Measurements from ENCODE around the gene PPP1R11.

DNA sequence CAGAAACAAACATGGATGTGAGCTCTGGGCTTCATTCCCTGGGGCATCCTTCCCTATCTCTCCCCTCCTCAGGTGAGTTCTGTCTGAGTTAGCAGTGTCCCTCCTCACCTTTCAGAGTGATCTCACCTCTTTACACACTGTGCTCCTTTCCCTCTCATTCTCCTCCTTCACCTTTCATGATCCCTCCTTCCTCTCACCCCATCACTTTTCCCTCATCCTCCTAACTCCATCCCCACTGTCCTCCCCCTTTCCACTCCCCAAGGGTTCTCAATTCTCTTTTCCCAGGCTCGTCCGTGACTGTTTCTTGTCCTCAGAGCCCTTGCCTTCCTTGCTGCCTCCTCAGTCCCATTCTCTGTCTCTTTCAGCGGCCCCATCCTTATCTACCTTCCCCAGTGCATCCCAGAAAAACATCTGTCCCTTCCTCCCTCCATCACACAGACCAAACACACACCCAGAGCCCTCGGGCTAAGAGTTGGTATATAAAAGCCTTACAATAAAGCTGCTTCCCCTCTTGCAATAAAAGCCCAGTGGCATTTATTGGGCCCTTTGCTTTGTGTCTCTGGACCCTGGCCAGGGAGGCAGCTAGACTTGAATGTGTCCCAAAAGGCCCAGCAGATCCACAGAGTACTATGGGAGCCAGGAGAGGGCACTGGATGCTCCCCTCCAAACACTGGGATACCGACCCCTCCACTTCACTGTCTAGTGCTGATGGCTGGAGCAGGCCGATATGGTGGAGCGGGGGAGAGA lies 6.7 kb downstream of the PPP1R11 start:
- TF ChIP-seq ZFP3 (CRISPR knock-in tag; IDR thresholded peaks at IDR 0.05): no peak
- TF ChIP-seq, protein P1, sequence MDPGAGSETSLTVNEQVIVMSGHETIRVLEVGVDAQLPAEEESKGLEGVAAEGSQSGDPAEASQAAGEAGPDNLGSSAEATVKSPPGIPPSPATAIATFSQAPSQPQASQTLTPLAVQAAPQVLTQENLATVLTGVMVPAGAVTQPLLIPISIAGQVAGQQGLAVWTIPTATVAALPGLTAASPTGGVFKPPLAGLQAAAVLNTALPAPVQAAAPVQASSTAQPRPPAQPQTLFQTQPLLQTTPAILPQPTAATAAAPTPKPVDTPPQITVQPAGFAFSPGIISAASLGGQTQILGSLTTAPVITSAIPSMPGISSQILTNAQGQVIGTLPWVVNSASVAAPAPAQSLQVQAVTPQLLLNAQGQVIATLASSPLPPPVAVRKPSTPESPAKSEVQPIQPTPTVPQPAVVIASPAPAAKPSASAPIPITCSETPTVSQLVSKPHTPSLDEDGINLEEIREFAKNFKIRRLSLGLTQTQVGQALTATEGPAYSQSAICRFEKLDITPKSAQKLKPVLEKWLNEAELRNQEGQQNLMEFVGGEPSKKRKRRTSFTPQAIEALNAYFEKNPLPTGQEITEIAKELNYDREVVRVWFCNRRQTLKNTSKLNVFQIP (CRISPR knock-in tag; IDR thresholded peaks at IDR 0.05; ENCODE audit: borderline replicate concordance, low read depth): no peak
- no peak for TF ChIP-seq OSR1 (CRISPR knock-in tag; IDR thresholded peaks at IDR 0.05)
- no peak for TF ChIP-seq ARNTL (CRISPR knock-in tag; IDR thresholded peaks at IDR 0.05; ENCODE audit: borderline replicate concordance, low read depth)
- no peak for TF ChIP-seq GLIS3 (CRISPR knock-in tag; IDR thresholded peaks at IDR 0.05)
- TF ChIP-seq ZFP30 (CRISPR knock-in tag; IDR thresholded peaks at IDR 0.05): no peak
- TF ChIP-seq CSDC2 (CRISPR knock-in tag; IDR thresholded peaks at IDR 0.05): no peak
- no peak for TF ChIP-seq TSHZ2 (CRISPR knock-in tag; IDR thresholded peaks at IDR 0.05)
